GM18907 (cell line): ENCODE results near the gene EML1.

Experiments
- ATAC-seq: cut with Tn5 transposase; IDR thresholded peaks from one replicate; pipeline ENCODE4 v1.9.1; 2021; ENCODE audit warnings: mild to moderate bottlenecking, moderate library complexity; ENCODE audit not compliant: unreplicated experiment

EML1 gene

GRCh38 chr14:99803106-99803775 lies 10.0 kb downstream of the EML1 start:
- ATAC-seq: no peak

GRCh38 chr14:99803803-99804202 lies 10.6 kb downstream of the EML1 start:
- ATAC-seq: no peak

- no peak for ATAC-seq
Measured at GRCh38 chr14:99805757-99806439, 12.7 kb downstream of the EML1 start.

- ATAC-seq: no peak
Measured at GRCh38 chr14:99806836-99807235, 13.6 kb downstream of the EML1 start.

GRCh38 chr14:99807413-99808153 lies 14.4 kb downstream of the EML1 start:
- no peak for ATAC-seq

- no peak for ATAC-seq
Measured at GRCh38 chr14:99808154-99808505, 14.9 kb downstream of the EML1 start.

- ATAC-seq: no peak
Measured at GRCh38 chr14:99808515-99808914, 15.3 kb downstream of the EML1 start.

GRCh38 chr14:99809360-99809759 lies 16.1 kb downstream of the EML1 start:
- no peak for ATAC-seq

GRCh38 chr14:99809859-99810558 lies 16.8 kb downstream of the EML1 start:
- ATAC-seq: no peak

GRCh38 chr14:99810559-99810874 lies 17.3 kb downstream of the EML1 start:
- ATAC-seq: no peak

- ATAC-seq: no peak
Measured at GRCh38 chr14:99812096-99812750, 19.0 kb downstream of the EML1 start.

- no peak for ATAC-seq
Measured at GRCh38 chr14:99812892-99813291, 19.7 kb downstream of the EML1 start.

GRCh38 chr14:99815696-99816095 lies 22.5 kb downstream of the EML1 start:
- no peak for ATAC-seq

- no peak for ATAC-seq
Measured at GRCh38 chr14:99816217-99816616, 23.0 kb downstream of the EML1 start.

- ATAC-seq: no peak
Measured at GRCh38 chr14:99816642-99817041, 23.4 kb downstream of the EML1 start.

- ATAC-seq: no peak
Measured at GRCh38 chr14:99817331-99817730, 24.1 kb downstream of the EML1 start.

- no peak for ATAC-seq
Measured at GRCh38 chr14:99818503-99819036, 25.4 kb downstream of the EML1 start.

GRCh38 chr14:99819514-99819913 lies 26.3 kb downstream of the EML1 start:
- no peak for ATAC-seq

- ATAC-seq: no peak
Measured at GRCh38 chr14:99820702-99821331, 27.6 kb downstream of the EML1 start.
